ENCODE results near the gene MUCL3. TPM values are rescaled to one million over a fixed set of nuclear protein-coding genes. Genes with fewer than 3 reads are reported as not detected.

Gene MUCL3, protein sequence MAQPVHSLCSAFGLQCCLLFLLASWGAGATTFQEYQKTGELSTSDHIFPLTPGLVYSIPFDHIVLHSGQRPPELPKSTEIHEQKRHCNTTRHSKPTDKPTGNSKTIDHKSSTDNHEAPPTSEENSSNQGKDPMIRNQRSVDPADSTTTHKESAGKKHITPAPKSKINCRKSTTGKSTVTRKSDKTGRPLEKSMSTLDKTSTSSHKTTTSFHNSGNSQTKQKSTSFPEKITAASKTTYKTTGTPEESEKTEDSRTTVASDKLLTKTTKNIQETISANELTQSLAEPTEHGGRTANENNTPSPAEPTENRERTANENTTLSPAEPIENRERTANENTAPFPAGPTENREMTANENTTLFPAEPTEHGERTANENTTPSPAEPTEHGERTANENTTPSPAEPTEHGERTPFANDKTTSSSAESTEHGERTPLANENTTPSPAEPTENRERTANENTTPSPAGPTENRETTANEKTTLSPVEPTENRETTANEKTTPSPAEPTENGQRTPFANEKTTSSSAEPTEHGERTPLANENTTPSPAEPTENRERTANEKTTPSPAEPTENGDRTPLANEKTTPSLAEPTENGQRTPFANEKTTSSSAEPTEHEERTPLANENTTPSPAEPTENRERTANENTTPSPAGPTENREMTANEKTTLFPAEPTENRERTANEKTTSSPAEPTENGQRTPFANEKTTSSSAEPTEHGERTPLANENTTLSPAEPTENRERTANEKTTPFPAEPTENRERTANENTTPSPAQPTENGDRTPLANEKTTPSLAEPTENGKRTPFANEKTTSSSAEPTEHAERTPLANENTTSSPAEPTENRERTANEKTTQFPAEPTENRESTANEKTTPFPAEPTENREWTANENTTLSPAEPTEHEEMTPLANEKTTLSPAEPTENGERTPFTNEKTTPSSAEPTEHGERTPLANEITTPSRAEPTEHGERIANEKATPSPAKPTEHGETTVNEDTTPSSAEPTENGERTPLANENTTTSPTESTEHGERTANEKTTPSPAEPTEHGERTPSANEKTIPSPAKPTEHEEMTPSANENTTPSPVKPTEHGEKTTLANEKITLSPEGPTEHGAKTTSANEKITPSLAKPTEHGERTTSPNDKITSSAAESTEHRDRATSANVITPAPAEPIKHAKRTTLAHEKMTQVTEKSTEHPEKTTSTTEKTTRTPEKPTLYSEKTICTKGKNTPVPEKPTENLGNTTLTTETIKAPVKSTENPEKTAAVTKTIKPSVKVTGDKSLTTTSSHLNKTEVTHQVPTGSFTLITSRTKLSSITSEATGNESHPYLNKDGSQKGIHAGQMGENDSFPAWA (N-terminal part only)
- total RNA-seq (100 to 1,000 TPM in 3 of 5 donors, 10 to 100 TPM in 1, under 1 TPM in 1; 0.87 to 346 (median 168) TPM), polyA plus RNA-seq (10 to 100 TPM; 17.5 to 83.3 (median 39.6) TPM)
- long read RNA-seq, donor 1, result 0 reads
- long read RNA-seq, donor 2, full-length matches to known transcripts, result 1 of 33 reads
- long read RNA-seq, donor 2, partial matches to known transcripts, result 32 of 33 reads
- long read RNA-seq, donor 2, other reads (novel, unspliced or antisense), result 0 of 33 reads
- long read RNA-seq, donor 3, result 0 reads
- long read RNA-seq, donor 4, result 0 reads
- long read RNA-seq, donor 5, result 0 reads
- long read RNA-seq, donor 6, result 0 reads
- long read RNA-seq, donor 7, partial matches to known transcripts, result 26 of 26 reads
- long read RNA-seq, donor 7, other reads (novel, unspliced or antisense), result 0 of 26 reads
- long read RNA-seq, donor 8, result 0 reads
- long read RNA-seq, donor 9, result 0 reads
- long read RNA-seq, donor 10, result 0 reads

DNA sequence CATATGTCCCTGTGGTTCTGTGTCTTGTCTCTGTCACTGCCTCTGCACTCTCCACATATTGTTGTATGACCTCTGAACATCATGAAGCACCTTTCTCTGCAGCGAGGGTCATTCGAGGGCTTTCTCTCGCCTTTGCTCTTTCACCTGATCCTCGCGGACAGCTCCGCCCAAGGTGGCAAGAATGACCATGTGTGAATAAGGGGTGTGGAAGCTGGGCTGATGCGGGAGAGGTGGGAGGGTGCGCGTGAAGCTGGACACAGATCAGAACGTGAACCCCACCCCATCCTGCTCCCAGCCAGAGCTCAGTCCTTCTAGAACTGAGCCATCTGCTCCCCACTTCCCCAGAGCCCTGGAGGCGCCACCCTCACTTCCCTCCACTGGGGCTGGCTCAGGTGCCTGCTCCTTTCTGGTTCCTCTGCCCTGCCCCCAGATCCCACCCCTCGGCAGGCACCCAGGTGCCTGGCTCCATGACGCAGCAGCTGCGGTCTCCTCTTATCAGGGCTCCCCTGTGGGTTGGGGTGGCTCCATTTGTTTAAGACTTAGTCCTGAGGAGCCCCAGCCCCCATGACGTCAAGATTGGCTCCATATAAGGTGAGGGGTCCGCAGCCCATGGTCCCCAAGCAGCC lies at the start of gene MUCL3:
TSS of gene MUCL3 (plus strand) at position 613 of the 626 bp plus-strand sequence. CDS start 27 bp downstream, outside the sequence.
- H3K27ac ChIP-seq, result peak within 1 kb of the TSS; percentile 35 to 73 (median 53)
- no peaks in the 10 kb centered on the region for H3K36me3 ChIP-seq
- H3K4me3 ChIP-seq, result peak within 1 kb of the TSS in 3 of 4 donors; percentile 15 to 23 (median 16)
- peaks cover 6 to 35% (median 30%) of the 10 kb centered on the region in 4 donors for H3K4me1 ChIP-seq
- DNase-seq, result peak; percentile 62 to 75
- H3K9me3 ChIP-seq, result no peaks in the 10 kb centered on the region
- TF ChIP-seq, protein P1, sequence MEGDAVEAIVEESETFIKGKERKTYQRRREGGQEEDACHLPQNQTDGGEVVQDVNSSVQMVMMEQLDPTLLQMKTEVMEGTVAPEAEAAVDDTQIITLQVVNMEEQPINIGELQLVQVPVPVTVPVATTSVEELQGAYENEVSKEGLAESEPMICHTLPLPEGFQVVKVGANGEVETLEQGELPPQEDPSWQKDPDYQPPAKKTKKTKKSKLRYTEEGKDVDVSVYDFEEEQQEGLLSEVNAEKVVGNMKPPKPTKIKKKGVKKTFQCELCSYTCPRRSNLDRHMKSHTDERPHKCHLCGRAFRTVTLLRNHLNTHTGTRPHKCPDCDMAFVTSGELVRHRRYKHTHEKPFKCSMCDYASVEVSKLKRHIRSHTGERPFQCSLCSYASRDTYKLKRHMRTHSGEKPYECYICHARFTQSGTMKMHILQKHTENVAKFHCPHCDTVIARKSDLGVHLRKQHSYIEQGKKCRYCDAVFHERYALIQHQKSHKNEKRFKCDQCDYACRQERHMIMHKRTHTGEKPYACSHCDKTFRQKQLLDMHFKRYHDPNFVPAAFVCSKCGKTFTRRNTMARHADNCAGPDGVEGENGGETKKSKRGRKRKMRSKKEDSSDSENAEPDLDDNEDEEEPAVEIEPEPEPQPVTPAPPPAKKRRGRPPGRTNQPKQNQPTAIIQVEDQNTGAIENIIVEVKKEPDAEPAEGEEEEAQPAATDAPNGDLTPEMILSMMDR (IDR thresholded peaks at IDR 0.05), result no peak
- peak in 1 of 3 donors; percentile 37 for TF ChIP-seq POLR2AphosphoS5 (IDR thresholded peaks at IDR 0.05)
- intact Hi-C loops (cut with DNase I; ENCODE audit: low total_unique reads), result no loop called here
- 33 to 56% (median 41%) methylated on average over 16 of the region's 16 CpGs for WGBS, 5 donors
- H3K27me3 ChIP-seq, result peaks cover 0 to 42% (median 0%) of the 10 kb centered on the region in 3 donors

DNA sequence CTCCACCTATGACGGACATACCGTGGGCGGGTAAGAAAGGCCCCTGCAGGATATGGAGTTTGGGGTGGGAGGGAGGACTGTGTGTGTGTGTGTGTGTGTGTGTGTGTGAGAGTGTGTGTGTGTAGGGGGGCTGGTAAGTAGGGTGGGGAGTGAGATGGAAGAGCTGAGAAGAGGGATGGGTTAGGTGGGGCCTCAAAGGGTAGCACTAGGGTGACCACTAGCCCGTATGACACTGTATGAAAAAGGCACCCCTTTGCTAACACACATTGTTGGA lies 49.4 kb upstream of the MUCL3 start:
- 85 to 97% (median 87%) methylated on average over 4 of the region's 4 CpGs for WGBS, 5 donors
- H3K9me3 ChIP-seq, result no peaks in the 10 kb centered on the region
- H3K4me1 ChIP-seq, result peaks cover 7 to 43% (median 21%) of the 10 kb centered on the region in 4 donors
- H3K4me3 ChIP-seq, result no peak overlapping the region
- H3K27me3 ChIP-seq, result no peaks in the 10 kb centered on the region
- TF ChIP-seq POLR2A (IDR thresholded peaks at IDR 0.05), result no peak
- TF ChIP-seq, protein P1 (IDR thresholded peaks at IDR 0.05), result no peak
- TF ChIP-seq POLR2AphosphoS5 (IDR thresholded peaks at IDR 0.05), result no peak
- TF ChIP-seq EP300 (IDR thresholded peaks at IDR 0.05), result no peak
- H3K27ac ChIP-seq, result no peak overlapping the region
- DNase-seq, result no peak
- H3K36me3 ChIP-seq, result peaks cover 40 to 80% (median 78%) of the 10 kb centered on the region in 4 donors
- intact Hi-C loops (cut with DNase I; ENCODE audit: low total_unique reads), result no loop called here

DNA sequence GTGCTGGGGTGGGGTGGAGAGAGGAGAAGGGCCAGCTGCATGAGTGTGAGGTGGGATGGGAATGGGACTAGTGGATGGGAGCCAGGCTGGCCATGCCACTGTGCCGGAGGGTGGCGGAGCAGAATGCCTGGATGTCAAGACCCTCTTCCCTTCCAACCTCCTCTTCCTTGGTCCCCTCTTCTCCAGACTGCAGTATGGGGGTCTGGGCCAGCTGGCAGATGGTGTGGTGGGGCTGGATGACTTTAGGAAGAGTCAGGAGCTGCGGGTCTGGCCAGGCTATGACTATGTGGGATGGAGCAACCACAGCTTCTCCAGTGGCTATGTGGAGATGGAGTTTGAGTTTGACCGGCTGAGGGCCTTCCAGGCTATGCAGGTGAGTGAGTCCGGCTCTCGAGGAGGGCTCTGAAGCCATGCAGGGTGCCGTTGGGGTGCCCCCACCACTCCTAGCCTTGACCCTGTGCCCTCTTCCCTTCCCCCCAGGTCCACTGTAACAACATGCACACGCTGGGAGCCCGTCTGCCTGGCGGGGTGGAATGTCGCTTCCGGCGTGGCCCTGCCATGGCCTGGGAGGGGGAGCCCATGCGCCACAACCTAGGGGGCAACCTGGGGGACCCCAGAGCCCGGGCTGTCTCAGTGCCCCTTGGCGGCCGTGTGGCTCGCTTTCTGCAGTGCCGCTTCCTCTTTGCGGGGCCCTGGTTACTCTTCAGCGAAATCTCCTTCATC lies 48.8 kb upstream of the MUCL3 start:
- 90 to 96% (median 90%) methylated on average over 8 to 21 of the region's 21 CpGs for WGBS, 5 donors
- Histone ChIP-seq H3K9me3 (no peaks in the 10 kb centered on the region), H3K36me3 (peaks cover 46 to 86% (median 84%) of the 10 kb centered on the region in 4 donors), H3K4me1 (peaks cover 1 to 37% (median 15%) of the 10 kb centered on the region in 4 donors), H3K4me3 (no peak overlapping the region), H3K27me3 (no peaks in the 10 kb centered on the region), H3K27ac (no peak overlapping the region)
- intact Hi-C loops (cut with DNase I; ENCODE audit: low total_unique reads), result no loop called here
- TF ChIP-seq EP300 (IDR thresholded peaks at IDR 0.05) (no peak), POLR2AphosphoS5 (IDR thresholded peaks at IDR 0.05) (no peak), POLR2A (IDR thresholded peaks at IDR 0.05) (no peak)
- TF ChIP-seq, protein P1 (IDR thresholded peaks at IDR 0.05), result no peak
- DNase-seq, result no peak
